Measurements from ENCODE around the gene ANKS6. TPM values are rescaled to one million over a fixed set of nuclear protein-coding genes. Genes with fewer than 3 reads are reported as not detected.

ANKS6 gene
- total and polyA plus RNA-seq, 4 donors, result 16.7 to 35.5 (median 25.0) TPM

Other genes starting within 250 kb of the ANKS6 start
- under 1 TPM; 0.40 to 0.61 TPM for gene GABBR2, start 87.6 kb downstream of the ANKS6 start, total RNA-seq
- gene GABBR2, start 87.6 kb downstream of the ANKS6 start, polyA plus RNA-seq, result 1 to 10 TPM in 1 of 2 donors, under 1 TPM in 1; 0.67 to 1.8 TPM
- 10 to 100 TPM; 26.3 to 35.0 TPM for gene GALNT12, start 11.1 kb upstream of the ANKS6 start, total RNA-seq
- 10 to 100 TPM in 1 of 2 donors, 1 to 10 TPM in 1; 7.9 to 13.9 TPM for gene GALNT12, start 11.1 kb upstream of the ANKS6 start, polyA plus RNA-seq
- gene COL15A1, start 147.4 kb upstream of the ANKS6 start, total RNA-seq, result 10 to 100 TPM in 1 of 2 donors, 1 to 10 TPM in 1; 8.9 to 40.5 TPM
- gene COL15A1, start 147.4 kb upstream of the ANKS6 start, polyA plus RNA-seq, result 1 to 10 TPM; 2.9 to 8.1 TPM

Data from lung (tissue), 4 donors.